Left colon (tissue), 2 donors: ENCODE results near the gene FGFRL1. TPM values are rescaled to one million over a fixed set of nuclear protein-coding genes. Genes with fewer than 3 reads are reported as not detected.

Experiments used
- ATAC-seq: fragments of 200-7000 bp; cut with Tn5 transposase; one replicate; pipeline ENCODE4 v1.9.1; 2020; ENCODE audit warnings: mild to moderate bottlenecking, moderate library complexity
- DNase-seq, 2 donors: peaks; one replicate each; pipeline ENCODE4 v3.0.0-alpha.2; 2020
- intact Hi-C, 2 donors: fragments of 100-400 bp; cut with DNase I in 1 of 2; cut with micrococcal nuclease in 1 of 2; formaldehyde crosslinking; loops; one replicate each; pipeline versions ENCODE4 v1.11.2 to v1.14.0; 2022; cut with DNase I, micrococcal nuclease
- long read RNA-seq: library from polyadenylated mRNA; unstranded; transcript quantifications from one replicate; pipeline ENCODE4 v2.0.0, GENCODE V29; 2021
- total RNA-seq, 2 donors: library from RNA; stranded (reverse); fragmentation: NEBNext Ultra II Directional; extraction: Animal tissue kit (Norgen Biotek cat#: 25700); gene quantifications; one replicate each; pipeline ENCODE4 v1.2.1, GENCODE V29; 2021
- donor health status: DM: no; HTN: no; CAD: no.
- donor health status: DM: yes; HTN: yes; CAD: no.

FGFRL1 gene
- total RNA-seq = 10 to 100 TPM; 17.0 to 17.2 TPM
- long read RNA-seq, partial matches to known transcripts = 0 of 2 reads
- long read RNA-seq, other reads (novel, unspliced or antisense) = 2 of 2 reads

DNA sequence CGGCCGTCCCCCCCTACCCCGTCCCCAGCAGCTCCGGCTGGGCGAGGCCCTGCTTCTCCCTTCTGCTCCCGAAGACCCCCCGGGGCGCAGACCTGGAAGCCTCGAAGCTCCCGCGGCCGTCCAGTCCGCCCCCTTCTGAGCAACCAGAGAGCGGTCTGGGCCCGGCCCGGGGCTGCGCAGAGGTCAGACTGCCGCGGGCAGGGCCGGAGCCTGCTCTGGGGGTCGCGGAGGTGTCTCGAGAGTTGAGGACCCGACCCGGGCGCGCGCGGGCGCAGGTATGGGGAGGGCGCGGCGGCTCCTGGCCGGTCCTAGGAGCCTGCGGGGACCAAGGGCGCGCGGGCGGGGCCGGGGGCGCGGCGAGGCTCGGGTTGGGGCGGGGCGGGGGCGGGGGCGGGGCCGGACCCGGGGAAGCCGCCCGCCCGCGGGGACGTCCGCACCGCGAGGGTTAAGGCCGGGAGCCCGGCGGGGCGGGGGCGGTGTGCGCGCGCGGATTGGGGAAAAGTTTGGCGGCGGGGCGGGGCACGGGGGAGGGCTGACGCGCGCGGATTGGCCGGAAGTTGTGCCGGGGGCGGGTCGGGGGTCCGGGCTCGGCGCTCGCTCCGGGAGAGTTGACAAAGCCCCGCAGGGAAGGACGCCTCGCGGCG lies at the start of gene FGFRL1:
Gene FGFRL1 (plus strand): TSS at position 605 of the 644 bp plus-strand sequence. CDS start 860 bp downstream, outside the sequence.
- peak; percentile 93 to 97 for DNase-seq
- ATAC-seq = peak; percentile 60
- intact Hi-C loops = no loop called here

DNA sequence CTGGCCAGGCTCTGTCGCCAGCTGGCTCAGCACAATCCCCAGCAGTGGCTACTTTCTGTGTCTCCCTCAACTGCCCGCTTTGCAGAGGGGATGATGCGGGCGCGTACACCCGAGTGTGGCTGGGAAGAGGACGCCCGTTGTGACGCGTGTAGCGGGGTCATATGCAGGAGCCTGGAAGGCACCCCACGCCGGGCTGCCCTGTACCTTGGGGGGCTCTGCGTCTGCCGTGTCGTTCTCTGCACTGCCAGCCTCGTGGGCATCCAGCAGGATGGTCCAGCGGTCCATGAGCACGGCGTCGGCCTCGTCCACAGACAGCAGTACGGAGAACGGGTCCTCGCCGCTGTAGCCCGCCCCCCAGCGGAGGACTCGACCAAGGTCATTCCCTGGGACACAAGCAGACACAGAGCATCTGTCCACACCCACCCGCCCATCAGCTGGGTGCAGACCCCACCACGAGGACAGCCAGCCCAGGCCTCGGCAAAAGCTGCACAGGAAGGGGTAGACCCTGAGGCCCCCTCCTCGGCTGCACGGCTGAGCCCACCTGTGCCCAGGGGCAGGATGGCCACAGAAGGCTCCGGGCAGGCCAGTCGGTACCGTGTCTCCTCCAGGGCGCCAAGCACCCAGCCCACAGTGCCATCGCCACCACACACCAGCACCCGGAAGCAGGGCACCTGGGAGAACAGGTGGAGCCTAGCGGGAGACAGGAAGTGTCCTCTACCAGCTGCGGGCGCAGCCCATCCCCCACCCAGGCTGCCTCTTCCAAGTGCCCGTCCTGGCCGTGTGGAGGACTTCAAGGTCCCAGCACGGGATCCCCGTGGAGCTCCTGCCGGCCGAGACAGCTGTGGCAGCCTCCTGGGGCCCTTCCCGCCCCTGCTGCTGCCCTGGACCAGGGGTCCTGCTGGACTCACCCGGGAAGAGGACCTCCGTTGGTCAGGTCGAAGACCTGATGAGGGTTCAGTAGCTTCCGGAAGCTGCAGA lies 48.9 kb upstream of the FGFRL1 start:
- intact Hi-C loops = no loop called here
- peak; percentile 75 to 87 for DNase-seq
- peak; percentile 80 for ATAC-seq

DNA sequence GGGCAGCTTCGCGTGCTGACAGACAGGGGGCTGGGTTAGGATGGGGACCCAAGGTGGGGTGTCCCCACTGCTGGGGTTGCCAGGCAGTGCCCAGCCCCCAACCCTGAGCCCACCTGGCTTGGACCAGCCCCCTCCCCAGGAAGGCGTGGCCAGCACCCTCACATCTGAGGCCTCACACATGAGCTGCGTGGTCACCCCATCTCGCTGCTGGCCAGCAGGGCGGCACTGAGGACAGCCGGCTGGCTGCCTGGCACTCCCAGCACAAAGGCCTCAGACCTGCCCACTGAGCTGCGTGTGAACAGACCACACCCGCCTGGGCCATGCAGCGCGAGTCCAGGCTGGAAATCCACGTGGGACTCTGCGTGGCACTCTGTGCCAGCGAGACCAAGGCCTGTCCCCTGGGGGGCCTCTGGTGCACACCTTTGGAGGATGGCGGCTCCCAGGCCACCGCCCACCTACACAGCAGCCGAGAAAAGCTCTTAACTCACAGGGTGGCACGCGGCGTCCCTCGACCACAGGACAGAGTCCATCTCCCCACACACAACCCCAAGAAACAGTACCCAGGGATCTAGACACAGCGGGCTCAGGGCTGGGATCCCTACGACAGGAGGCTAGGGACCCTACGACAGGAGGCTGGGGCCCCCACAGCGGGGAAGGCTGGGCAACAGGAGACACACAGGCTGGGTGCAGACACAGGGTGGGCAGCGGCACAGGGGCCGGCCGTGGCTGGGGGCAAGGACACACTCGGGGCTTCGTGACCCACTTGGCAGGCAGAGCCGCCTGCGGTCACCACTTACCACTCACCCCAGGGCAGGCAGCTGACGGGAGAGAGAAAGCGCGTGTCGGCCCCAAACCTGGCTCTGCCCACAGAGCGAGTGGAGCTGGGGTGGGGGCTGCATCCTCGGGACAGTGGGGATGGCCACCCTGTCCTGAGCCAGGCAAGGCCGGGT lies 47.9 kb upstream of the FGFRL1 start:
- intact Hi-C loops = no loop called here
- ATAC-seq (peak; percentile 70), DNase-seq (peak; percentile 52 to 64)

DNA sequence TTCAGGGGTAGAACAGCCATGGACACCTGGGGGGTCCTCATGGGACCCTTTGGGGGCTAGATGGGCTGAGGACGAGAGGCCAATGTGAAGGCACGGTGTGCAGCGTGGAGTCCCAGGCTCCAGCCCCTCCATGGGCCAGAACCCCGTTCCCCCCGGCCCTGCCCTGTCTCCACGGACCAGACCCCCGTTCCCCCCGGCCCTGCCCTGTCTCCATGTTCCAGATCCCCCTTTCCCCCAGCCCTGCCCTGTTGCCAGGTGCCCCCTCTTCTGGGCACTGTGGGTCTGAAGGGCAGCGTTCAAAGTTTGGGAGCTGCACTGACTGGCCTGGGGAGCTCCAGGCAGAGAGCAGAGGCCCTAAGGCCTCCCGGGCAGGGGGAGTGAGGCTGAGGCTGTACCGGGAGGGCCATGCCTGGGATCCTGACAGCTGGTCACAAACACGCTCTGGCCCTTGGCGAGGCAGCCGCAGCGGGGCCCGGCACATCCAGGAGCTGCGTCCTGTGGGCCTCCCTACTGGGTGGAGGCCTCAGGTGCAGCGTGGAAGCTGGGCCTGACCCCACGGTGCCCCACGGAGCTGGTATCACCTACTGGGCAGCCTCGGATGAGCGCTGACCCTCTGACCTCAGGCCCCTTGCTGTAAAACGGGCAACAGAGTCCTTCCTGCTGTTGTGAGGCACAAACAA lies 46.9 kb upstream of the FGFRL1 start:
- ATAC-seq = no peak
- intact Hi-C loops = no loop called here
- no peak for DNase-seq

DNA sequence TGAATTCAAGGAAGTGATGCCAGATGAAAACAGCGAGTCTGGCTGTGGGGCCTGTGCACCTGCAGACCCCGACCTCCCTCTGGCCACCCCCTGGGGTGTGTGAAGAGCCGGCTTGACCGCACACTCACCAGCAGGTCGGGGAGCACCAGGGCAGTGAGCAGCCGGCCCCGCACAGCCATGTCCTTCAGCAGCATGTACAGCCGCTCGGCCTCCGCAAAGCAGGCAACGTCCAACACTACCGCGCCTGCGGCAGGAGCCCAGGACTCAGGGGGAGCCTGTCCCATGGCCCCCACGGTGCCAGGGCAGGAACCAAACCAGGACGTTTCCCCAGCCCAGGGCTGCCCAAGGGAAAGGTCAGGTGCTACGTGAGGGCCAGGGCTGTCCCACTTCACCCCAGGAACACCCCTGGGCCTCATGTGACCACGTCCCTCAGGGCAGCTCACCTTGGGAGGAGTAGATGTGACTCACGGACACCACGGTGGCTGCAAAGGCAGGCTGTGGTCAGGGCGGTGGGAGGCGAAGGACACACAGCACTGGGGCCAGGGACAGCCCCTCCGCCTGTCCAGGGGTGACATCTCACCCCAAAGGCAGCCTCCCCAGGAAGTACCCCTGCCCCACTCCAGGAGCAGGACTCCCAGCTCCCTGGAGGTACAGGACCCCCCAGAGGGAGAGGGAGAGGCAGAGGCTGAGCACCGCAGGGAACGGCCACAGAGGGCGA lies 46.2 kb upstream of the FGFRL1 start:
- intact Hi-C loops = no loop called here
- DNase-seq = no peak

GRCh38 chr4:965766-966134 lies 45.7 kb upstream of the FGFRL1 start:
- intact Hi-C loops = no loop called here
- ATAC-seq (no peak), DNase-seq (no peak)

More for the DNA sequence above, 46.2 kb upstream of the FGFRL1 start:
- no peak for ATAC-seq

DNA sequence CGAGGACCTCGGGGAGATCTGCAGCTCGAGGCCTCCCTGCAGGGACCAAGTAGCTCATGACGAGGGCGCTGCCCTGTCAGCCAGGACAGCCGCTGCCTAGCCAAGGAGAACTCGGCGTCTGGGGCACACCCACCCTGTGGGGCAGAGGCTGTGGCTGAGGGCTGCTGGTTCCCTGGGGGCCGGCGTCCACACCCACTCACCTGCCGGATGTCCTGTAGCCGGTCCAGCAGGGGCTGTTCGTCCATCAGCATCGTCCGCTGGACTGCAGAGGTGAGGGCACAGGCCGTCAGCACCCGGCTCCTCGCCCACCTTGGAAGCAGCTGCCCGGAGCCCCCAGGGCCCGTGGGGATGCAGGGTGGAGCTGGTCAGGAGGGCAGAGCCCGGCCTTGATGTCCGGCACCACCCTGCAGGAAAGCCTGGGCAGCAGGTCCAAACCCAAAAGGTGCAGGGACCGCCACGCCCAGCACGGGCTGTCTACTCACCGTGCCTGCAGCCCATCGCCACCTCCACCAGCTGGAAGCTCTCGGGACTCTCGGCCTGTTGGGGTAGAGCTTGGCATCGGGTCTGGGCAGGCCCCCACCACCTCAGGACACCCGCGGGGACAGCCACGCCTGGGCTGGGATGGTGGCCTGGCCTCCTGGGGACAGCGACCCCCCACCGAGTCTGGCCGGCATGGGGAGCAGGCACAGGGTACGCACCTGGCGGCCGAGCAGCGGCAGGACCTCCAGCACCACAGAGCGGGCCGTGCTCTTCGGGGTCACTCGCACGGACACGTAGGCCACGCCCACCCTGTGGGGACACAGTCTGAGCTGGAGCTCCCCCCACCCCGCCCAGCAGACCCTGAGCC lies 44.9 kb upstream of the FGFRL1 start:
- intact Hi-C loops = no loop called here
- DNase-seq (no peak), ATAC-seq (no peak)

GRCh38 chr4:967113-968104 lies 44.0 kb upstream of the FGFRL1 start:
- ATAC-seq = no peak
- intact Hi-C loops = no loop called here
- no peak for DNase-seq

DNA sequence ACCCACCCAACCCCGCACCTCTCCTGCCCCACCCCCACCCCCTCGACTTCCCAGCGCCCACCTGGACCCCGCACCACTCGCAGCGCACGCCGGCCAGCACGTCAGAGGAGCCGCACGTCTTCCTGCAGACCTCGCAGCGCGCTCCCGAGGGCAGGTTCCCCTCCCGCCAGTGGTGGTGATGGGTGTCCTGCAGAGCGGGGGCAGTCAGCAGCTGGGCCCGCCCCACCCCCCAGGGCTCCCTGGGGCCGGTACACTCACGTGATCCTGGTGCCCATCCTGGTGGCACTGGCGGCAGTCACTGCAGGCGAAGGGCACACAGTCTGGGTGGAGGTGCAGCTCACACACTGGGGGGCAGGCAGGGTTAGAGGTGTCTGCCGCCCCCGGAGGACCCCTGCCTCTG lies 43.2 kb upstream of the FGFRL1 start:
- intact Hi-C loops = no loop called here
- ATAC-seq (no peak), DNase-seq (no peak)

- ATAC-seq = no peak
- intact Hi-C loops = no loop called here
These were observed 42.6 kb upstream of the FGFRL1 start for GRCh38 chr4:968621-969394.

GRCh38 chr4:970046-970745 lies 41.2 kb upstream of the FGFRL1 start:
- DNase-seq (peak; percentile 44 to 51), ATAC-seq (peak; percentile 38)
- intact Hi-C loops = no loop called here

More at GRCh38 chr4:968621-969394, 42.6 kb upstream of the FGFRL1 start:
- no peak for DNase-seq

- intact Hi-C loops = no loop called here
- ATAC-seq (peak; percentile 24), DNase-seq (peak; percentile 37 to 49)
These were observed 40.4 kb upstream of the FGFRL1 start for GRCh38 chr4:970854-971520.

DNA sequence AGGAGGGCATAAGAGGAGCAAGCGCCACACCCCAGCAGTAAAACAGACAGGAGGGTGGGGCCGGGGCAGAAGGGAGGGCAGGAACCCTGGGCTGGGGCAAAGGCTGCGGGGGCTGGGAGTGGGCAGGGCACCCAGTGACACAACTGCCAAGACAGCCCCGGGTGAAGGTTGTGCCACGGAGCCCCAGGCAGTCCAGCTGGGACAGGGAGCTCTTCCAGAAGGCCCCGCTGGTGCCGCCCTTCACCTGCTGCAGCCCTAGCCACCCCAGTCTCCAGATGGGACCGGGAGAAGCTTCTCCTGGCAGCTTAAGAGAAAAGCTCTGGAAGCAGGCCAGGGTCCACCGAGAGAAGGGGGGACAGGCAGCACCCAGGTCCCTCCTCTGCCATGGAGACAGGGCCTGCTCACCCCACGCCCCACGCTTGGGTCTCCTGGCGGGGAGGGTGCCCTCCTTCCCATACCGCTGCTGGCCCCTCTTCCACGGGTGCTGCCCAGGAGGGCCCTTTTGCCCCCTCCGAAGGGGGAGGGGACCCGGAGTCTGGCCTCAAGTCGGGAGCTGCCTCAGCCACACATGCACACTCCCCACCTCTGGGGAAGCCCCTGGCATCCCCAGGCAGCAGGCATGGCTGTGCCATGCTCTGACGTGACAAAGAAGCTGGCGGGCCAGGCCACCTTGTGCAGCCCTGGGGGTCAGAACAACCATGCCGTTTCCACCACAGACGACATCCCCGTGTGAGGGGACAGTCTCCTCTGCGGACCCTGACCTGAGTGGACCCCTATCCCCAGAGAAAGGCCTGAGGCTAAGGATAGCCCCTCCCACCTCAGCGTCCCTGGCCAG lies 39.5 kb upstream of the FGFRL1 start:
- intact Hi-C loops = no loop called here
- peak; percentile 79 for ATAC-seq
- DNase-seq = peak; percentile 90 to 94
